Stimulated activated CD4-positive, alpha-beta T cell treated with anti-CD3 and anti-CD28 coated beads, Interleukin-15, amount 100 ng/mL, for 24 hours (primary cell): ENCODE results near the gene SRRM2.

Source experiments
- DNase-seq: peaks from one replicate; pipeline ENCODE4 v3.0.0-alpha.2; 2020

The SRRM2 gene

GRCh38 chr16:2740476-2740875 is 12.0 kb upstream of the SRRM2 start:
- no peak for DNase-seq

- no peak for DNase-seq
Measured at GRCh38 chr16:2741168-2741567, 11.3 kb upstream of the SRRM2 start.

- no peak for DNase-seq
Measured at GRCh38 chr16:2742323-2743006, 10.0 kb upstream of the SRRM2 start.

DNA sequence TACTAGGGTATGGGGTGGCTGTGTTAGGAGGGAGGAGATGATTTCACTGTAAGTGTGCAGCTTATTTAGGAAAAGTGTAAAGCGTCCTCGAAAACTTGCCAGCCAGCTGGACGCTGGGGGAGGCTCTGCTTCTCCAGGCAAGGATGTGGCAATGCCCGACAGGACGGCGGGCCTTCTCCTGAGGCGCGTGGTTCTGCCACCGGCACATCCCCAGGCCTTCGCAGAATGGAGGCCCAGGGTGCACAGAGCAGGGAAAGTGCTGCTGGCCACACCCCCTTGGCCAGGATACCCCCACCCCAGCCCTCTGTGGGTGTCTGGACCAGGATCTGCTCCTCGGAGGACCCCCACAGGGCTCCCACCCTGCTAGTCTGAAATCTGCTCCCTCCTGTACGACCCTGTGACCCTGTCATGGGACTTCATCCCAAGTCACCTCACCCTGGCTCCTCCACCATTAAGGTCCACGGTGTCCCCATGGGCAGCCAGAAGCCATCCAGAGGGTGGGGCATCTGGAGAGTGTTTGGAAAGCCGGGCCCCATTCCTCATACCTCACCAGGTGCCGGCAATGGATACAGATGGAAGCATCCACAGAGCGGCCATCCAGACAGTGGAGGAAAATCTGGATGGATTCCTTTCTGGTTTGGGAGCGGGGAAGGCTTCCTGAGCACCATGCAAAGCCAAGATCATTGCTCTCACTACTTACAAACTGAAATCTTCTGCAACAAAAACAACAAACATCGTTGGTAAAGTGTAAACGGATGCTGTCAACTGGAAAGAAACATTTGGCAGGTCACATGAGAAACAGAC is 9.2 kb upstream of the SRRM2 start:
- no peak for DNase-seq

- DNase-seq, result no peak
Measured at GRCh38 chr16:2744711-2745110, 7.7 kb upstream of the SRRM2 start.

DNA sequence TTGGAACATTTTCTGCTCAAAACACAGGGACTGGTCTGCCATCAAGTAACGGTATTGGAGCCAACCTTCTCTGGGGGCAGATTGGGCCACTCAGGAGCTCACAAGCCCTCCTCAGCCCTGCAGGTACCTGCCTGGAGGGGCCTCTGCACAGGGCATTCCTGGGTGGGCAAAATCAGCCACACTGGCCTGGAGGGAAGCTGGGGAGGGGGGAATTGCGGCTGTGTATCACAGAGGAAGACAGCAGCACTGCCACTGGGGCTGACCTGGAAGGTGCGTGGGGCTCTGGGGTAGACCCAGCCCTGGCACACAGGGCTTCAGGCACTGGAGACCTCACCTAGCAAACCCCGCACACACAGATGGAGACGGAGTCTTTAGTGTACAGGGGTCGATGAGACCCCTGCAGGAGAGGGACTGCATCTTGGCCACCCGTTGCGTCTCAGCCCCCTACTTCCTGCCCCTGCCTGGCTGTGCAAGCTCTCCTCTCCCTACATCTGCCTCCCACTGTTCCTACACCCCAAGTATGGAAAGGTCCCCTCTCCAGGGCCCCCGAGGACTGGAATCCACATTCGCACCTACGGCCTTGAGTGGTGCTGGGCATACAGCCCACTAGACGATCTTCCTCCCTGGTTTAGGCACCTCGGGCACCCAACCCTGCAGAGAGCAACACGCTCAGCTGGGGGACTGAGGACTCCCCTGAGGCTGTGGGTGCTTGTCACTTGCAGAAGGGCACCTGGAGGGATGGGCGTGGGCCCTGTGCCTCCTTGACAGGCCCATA is 7.1 kb upstream of the SRRM2 start:
- no peak for DNase-seq

GRCh38 chr16:2745961-2746360 is 6.5 kb upstream of the SRRM2 start:
- no peak for DNase-seq

DNA sequence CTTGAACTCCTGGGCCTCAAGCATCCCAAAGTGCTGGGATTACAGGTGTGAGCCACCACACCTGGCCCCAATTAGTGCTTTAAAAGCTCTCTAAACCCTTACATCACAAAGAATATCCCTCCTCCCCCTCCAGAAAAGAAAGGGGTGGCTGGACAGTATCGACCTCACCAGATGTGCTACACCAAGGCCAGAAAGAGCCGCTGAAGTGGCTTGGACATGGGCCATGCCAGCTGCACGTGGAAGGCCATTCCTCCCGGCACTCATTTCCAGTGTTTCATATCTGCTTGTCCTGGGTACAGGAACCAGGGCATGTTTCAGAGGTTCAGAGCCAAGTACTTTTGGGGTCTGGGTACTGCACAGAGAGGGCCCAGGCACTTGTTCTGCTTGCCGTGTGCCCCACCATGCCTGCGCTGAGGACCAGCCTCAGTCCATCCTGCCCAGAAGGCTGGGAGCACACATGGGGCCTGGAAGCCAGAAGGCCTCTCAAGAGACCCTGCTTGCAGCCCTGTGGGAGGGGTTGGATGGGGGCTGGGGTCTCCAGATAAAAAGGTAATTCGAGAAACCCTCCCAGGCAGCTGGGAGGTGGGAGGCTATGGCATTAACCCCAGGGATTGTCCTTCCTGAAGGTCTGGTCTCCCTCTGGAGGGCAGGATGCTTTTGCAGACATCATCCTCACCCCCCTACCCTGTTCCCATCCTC is 3.5 kb upstream of the SRRM2 start:
- DNase-seq, result no peak

GRCh38 chr16:2749476-2749875 is 3.0 kb upstream of the SRRM2 start:
- DNase-seq, result no peak

DNA sequence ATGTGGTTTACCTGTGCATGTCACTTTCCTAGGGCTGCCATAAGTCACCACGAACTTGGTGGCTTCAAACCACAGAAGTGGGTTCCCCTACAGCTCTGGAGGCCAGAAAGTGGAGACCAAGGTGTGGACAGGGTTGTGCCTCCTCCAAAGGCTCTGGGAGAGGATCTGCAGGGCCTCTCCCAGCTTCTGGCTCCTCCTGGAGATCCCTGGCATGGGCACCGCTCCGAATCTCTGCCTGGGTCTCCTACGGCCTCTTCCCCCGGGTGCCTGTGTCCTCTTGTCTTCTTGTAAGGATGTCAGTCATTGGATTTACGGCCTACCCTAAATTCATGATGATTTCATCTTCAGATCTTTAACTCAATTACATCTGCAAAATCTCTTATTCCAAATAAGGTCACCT is 2.5 kb upstream of the SRRM2 start:
- no peak for DNase-seq

- DNase-seq, result no peak
Measured at GRCh38 chr16:2751577-2752034, 832 bp upstream of the SRRM2 start.

DNA sequence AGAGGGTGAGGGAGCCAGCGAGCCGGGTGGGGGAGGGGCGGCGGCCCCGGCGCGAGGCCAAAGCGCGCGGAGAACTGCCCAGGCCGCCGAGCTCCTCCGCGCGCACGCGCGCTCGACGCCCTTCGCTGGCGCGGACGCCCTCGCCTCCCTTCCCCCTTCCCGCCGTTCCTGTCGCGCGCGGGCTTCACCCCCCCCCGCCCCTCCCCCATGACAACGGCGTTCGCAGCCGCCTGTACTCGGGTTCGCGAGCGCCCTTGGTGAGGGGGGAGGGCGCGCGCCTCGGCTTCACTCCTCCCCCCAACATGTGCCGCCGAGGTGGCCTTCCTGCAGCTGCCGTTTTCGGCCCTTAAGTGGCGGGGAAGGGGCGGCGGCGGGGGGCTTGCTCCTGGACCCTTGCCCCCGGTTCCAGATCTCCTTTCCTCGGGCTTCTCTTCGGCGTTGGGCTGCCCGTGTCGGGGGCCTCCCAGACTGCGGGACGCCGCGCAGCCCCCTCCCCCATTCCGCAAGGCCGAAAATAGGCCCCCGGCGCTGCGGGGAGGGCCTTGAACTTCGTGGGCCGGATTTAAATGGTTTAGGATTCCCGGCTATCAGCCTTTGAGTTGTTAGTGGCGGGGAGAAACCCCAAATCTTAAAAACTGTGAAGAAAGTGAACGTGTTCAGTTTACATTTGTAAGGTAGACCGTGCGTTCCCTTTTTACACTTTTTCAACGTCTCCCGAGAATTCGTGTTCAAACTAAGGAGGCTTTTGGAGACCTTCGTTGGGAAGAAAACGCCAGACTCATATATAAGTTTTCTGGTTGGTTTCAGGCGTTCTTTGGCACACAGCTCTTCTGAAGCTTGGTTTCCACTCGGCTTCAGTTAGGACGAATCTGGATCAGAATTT is 653 bp downstream of the SRRM2 start:
- peak; percentile 84 for DNase-seq

DNA sequence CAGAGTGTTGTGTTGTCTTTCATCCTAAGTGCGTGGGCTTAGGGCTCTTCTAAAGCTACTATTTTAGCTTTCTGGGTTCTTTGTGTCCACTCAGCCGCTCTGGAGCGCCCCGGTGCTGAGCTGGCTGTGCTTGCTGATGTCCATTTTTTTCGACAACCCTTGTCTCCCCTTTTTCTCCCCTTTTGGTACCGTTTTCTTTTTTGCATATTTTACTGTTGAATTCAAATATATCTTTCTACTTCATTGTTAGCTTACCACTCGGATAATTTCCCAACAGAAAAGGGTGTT is 1.2 kb downstream of the SRRM2 start:
- no peak for DNase-seq

- DNase-seq, result no peak
Measured at GRCh38 chr16:2755158-2755557, 2.7 kb downstream of the SRRM2 start.

DNA sequence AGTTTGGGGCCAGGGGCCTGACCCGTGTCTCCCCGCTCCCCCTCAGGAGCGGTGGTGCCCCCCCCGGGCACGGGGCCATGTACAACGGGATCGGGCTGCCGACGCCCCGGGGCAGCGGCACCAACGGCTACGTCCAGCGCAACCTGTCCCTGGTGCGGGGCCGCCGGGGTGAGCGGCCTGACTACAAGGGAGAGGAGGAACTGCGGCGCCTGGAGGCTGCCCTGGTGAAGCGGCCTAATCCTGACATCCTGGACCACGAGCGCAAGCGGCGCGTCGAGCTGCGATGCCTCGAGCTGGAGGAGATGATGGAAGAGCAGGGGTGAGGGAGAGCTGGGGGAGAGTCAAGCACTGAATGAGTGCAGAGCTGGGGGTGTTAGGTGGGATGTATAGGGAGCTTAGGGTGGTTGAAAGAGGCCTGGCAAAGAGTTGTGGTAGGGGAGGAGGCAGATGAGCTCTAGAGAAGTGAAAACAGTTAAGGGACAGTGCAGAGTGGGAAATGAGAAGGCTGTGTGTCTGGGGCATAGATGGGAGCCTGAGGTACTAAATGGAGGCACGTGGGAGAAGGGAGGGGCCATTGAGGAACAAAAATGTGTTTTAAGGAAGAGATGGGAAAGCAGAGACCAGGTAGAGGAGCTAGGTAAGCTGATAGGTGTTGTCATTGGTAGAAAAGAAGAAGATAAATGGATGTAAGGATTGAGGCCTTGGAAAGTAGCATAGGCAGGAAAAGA is 4.0 kb downstream of the SRRM2 start:
- no peak for DNase-seq

DNA sequence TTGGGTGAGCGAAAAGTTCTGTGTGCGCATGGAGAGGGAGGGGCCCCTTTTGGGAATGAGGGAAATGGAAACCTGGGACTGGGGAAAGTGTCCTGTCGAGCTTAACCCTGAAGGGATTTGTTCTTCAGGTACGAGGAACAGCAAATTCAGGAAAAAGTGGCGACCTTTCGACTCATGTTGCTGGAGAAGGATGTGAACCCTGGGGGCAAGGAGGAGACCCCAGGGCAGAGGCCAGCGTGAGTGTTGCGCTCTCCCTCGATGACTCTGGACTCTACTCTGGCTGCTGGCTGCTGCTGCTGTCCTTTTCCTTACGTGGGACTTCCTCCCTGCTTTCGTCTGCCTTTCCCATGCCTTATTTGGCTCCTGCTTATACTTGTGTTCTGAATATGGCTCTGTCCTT is 4.9 kb downstream of the SRRM2 start:
- DNase-seq, result no peak

- no peak for DNase-seq
Measured at GRCh38 chr16:2761472-2761871, 9.0 kb downstream of the SRRM2 start.

DNA sequence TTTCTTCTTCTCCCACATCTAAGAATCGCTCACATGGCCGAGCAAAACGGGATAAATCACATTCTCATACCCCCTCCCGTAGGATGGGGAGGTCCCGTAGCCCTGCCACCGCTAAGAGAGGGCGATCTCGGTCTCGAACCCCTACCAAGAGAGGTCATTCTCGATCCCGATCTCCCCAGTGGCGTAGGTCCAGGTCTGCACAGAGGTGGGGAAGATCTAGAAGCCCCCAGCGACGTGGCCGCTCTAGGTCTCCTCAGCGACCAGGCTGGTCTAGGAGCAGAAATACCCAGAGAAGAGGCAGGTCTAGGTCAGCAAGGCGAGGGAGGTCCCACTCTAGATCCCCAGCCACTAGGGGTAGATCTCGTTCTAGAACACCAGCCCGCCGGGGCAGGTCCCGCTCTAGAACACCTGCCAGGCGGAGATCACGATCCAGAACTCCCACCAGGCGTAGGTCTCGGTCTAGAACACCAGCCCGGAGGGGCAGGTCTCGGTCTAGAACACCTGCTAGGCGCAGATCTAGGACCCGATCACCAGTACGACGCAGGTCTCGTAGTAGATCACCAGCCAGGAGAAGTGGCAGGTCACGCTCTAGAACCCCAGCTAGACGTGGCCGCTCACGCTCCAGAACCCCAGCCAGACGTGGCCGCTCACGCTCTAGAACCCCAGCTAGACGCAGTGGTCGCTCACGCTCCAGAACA is 9.6 kb downstream of the SRRM2 start:
- no peak for DNase-seq

- no peak for DNase-seq
Measured at GRCh38 chr16:2762711-2763110, 10.3 kb downstream of the SRRM2 start.

- no peak for DNase-seq
Measured at GRCh38 chr16:2763173-2763572, 10.7 kb downstream of the SRRM2 start.

DNA sequence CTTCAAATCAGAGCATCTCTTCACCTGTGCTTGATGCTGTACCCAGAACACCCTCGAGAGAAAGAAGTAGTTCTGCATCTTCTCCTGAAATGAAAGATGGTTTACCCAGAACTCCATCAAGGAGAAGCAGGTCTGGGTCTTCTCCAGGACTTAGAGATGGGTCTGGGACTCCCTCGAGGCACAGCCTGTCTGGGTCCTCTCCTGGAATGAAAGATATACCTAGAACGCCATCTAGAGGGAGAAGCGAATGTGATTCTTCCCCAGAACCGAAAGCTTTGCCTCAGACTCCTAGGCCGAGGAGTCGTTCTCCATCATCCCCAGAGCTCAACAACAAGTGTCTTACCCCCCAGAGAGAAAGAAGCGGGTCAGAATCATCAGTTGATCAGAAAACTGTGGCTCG is 12.3 kb downstream of the SRRM2 start:
- no peak for DNase-seq
